MM.1S (cell line): ENCODE results near the gene ASCC2.

ENCODE experiments used
- DNase-seq: peaks from one replicate; pipeline ENCODE4 v3.0.0-alpha.2; 2015
- H2AFZ ChIP-seq: fragments of 300-600 bp; sonication (generic); 2 replicates; pipeline ENCODE4 v1.6.0; 2016; ENCODE audit warnings: antibody characterized with exemption, low read length
- H3F3A ChIP-seq: fragments of 300-600 bp; sonication (generic); 2 replicates; pipeline ENCODE4 v1.6.1; 2016; ENCODE audit warnings: mild to moderate bottlenecking, antibody characterized with exemption, low read length, moderate library complexity, mixed read lengths; ENCODE audit not compliant: insufficient read depth
- H3K27ac ChIP-seq: fragments of 300-600 bp; sonication (generic); 2 replicates; pipeline ENCODE4 v1.5.1; 2016; ENCODE audit warnings: mild to moderate bottlenecking, low read length
- H3K27me3 ChIP-seq: fragments of 300-600 bp; sonication (generic); replicated peaks from 2 replicates; pipeline ENCODE4 v1.6.0; 2016; ENCODE audit warnings: low read length; ENCODE audit not compliant: insufficient read depth
- H3K36me3 ChIP-seq: fragments of 300-600 bp; sonication (generic); replicated peaks from 2 replicates; pipeline ENCODE4 v1.6.1; 2016; ENCODE audit warnings: mild to moderate bottlenecking, low read length, mixed read lengths; ENCODE audit not compliant: insufficient read depth
- H3K4me1 ChIP-seq: fragments of 300-600 bp; sonication (generic); 2 replicates; pipeline ENCODE4 v1.6.1; 2016; ENCODE audit warnings: low read length, mixed read lengths
- H3K4me2 ChIP-seq: fragments of 300-600 bp; sonication (generic); 2 replicates; pipeline ENCODE4 v1.6.0; 2016; ENCODE audit warnings: low read depth, low read length
- H3K4me3 ChIP-seq: fragments of 300-600 bp; sonication (generic); 2 replicates; pipeline ENCODE4 v1.5.1; 2016; ENCODE audit warnings: low read length, mixed read lengths
- H3K79me2 ChIP-seq: fragments of 300-600 bp; sonication (generic); 2 replicates; pipeline ENCODE4 v1.6.1; 2016; ENCODE audit warnings: mixed run types, low read length, mixed read lengths
- H3K9ac ChIP-seq: fragments of 300-600 bp; sonication (generic); 2 replicates; pipeline ENCODE4 v1.6.1; 2016; ENCODE audit warnings: low read length, mixed read lengths
- H3K9me2 ChIP-seq: fragments of 300-600 bp; sonication (generic); replicated peaks from 2 replicates; pipeline ENCODE4 v1.6.1; 2016; ENCODE audit warnings: mild to moderate bottlenecking, low read length, mixed read lengths; ENCODE audit not compliant: insufficient read depth
- H3K9me3 ChIP-seq: fragments of 300-600 bp; sonication (generic); replicated peaks from 2 replicates; pipeline ENCODE4 v1.6.1; 2016; ENCODE audit warnings: mild to moderate bottlenecking, low read length, mixed read lengths; ENCODE audit not compliant: insufficient read depth
- H4K20me1 ChIP-seq: fragments of 300-600 bp; sonication (generic); 2 replicates; pipeline ENCODE4 v1.6.1; 2016; ENCODE audit warnings: mild to moderate bottlenecking, low read length, moderate library complexity, mixed read lengths; ENCODE audit not compliant: insufficient read depth
- CTCF ChIP-seq: fragments of 300-600 bp; sonication (generic); IDR thresholded peaks from 2 replicates; pipeline ENCODE4 v1.5.1; 2016; ENCODE audit warnings: antibody characterized with exemption, low read length, mixed read lengths
- EZH2 ChIP-seq: fragments of 300-600 bp; sonication (generic); optimal IDR thresholded peaks from 2 replicates; pipeline ENCODE3; 2017; ENCODE audit warnings: low read depth, mild to moderate bottlenecking, antibody characterized with exemption, low read length, mixed read lengths
- EZH2phosphoT487 ChIP-seq: fragments of 300-600 bp; sonication (generic); IDR thresholded peaks from 2 replicates; pipeline ENCODE4 v1.6.1; 2018; ENCODE audit warnings: antibody characterized with exemption, low read length

Gene ASCC2

GRCh38 chr22:29872144-29872893, 34.2 kb upstream of the ASCC2 start:
- H3F3A ChIP-seq = no peaks in the 10 kb centered on the region; the same call in 1 of the 2 replicates
- peak; percentile 31 for DNase-seq
- H3K9ac ChIP-seq = no peak overlapping the region
- H3K4me3 ChIP-seq = no peak overlapping the region
- no peaks in the 10 kb centered on the region for H3K27me3 ChIP-seq
- H3K9me2 ChIP-seq = no peaks in the 10 kb centered on the region
- no peaks in the 10 kb centered on the region for H3K36me3 ChIP-seq
- H3K27ac ChIP-seq = no peak overlapping the region
- no peak overlapping the region for H3K4me2 ChIP-seq
- H3K9me3 ChIP-seq = no peaks in the 10 kb centered on the region
- H2AFZ ChIP-seq = no peak overlapping the region
- no peaks in the 10 kb centered on the region for H4K20me1 ChIP-seq
- no peaks in the 10 kb centered on the region for H3K79me2 ChIP-seq
- TF ChIP-seq EZH2phosphoT487 = no peak
- TF ChIP-seq CTCF = no peak
- TF ChIP-seq EZH2 = no peak
- H3K4me1 ChIP-seq = peaks cover 12% of the 10 kb centered on the region; the same call in 1 of the 2 replicates

GRCh38 chr22:29871684-29872083, 33.6 kb upstream of the ASCC2 start:
- no peak overlapping the region for H3K9ac ChIP-seq
- no peak overlapping the region for H2AFZ ChIP-seq
- no peak overlapping the region for H3K27ac ChIP-seq
- no peaks in the 10 kb centered on the region; the same call in 1 of the 2 replicates for H3F3A ChIP-seq
- no peaks in the 10 kb centered on the region for H3K9me2 ChIP-seq
- H3K4me2 ChIP-seq = no peak overlapping the region
- DNase-seq = no peak
- H3K9me3 ChIP-seq = no peaks in the 10 kb centered on the region
- no peaks in the 10 kb centered on the region for H3K27me3 ChIP-seq
- no peaks in the 10 kb centered on the region for H3K36me3 ChIP-seq
- H4K20me1 ChIP-seq = no peaks in the 10 kb centered on the region
- no peaks in the 10 kb centered on the region for H3K79me2 ChIP-seq
- TF ChIP-seq EZH2phosphoT487 (no peak), CTCF (no peak)
- no peak overlapping the region for H3K4me3 ChIP-seq
- H3K4me1 ChIP-seq = peaks cover 12% of the 10 kb centered on the region; the same call in 1 of the 2 replicates

- no peaks in the 10 kb centered on the region; the same call in 1 of the 2 replicates for H3F3A ChIP-seq
- H3K27ac ChIP-seq = no peak overlapping the region
- no peak for DNase-seq
- H2AFZ ChIP-seq = no peak overlapping the region
- H3K9me3 ChIP-seq = no peaks in the 10 kb centered on the region
- H3K9ac ChIP-seq = no peak overlapping the region
- H3K4me2 ChIP-seq = no peak overlapping the region
- H4K20me1 ChIP-seq = no peaks in the 10 kb centered on the region
- TF ChIP-seq EZH2phosphoT487 = no peak
- TF ChIP-seq EZH2 = no peak
- TF ChIP-seq CTCF = no peak
- no peaks in the 10 kb centered on the region for H3K27me3 ChIP-seq
- no peaks in the 10 kb centered on the region for H3K9me2 ChIP-seq
- no peaks in the 10 kb centered on the region for H3K79me2 ChIP-seq
- H3K4me3 ChIP-seq = no peak overlapping the region
- peaks cover 12% of the 10 kb centered on the region; the same call in 1 of the 2 replicates for H3K4me1 ChIP-seq
- H3K36me3 ChIP-seq = no peaks in the 10 kb centered on the region
Observed at GRCh38 chr22:29870574-29870973, 32.5 kb upstream of the ASCC2 start.
